GM12891 (cell line): ENCODE measurements around the gene ABHD17C.

ENCODE experiments used
- POLR2A ChIP-seq: IDR thresholded peaks from 2 replicates; pipeline ENCODE4 v1.6.1; 2011; ENCODE audit warnings: low read depth, low read length, control low read depth
- POLR2AphosphoS5 ChIP-seq: IDR thresholded peaks from 2 replicates; pipeline ENCODE4 v1.6.1; 2011; ENCODE audit warnings: low read depth, low read length, control low read depth

DNA sequence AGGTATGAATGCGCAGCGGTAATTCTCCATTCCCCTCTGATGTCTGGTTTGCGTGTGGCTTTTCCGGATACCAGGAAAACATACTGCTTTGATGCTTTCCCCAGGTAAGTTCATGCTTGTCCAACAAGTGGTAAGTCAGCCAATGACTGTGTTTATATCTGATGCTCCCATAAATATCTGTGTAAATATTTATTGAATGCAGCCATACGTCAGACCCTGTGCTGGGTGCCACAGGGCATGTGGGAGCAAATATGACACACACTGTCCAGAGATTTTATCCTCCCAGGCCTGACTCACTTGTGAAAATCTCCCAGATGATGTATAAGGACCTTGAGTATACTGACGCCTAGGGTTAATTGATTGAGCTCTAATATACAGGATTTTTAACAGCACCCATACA is 54.5 kb downstream of the ABHD17C start:
- TF ChIP-seq POLR2AphosphoS5: no peak
- no peak for TF ChIP-seq POLR2A
